Activated CD8-positive, alpha-beta memory T cell treated with anti-CD3 and anti-CD28 coated beads for 48 hours (primary cell): ENCODE results near the gene CCR7.
"Not testable (repeated sequence)": the region's sequence is repeated elsewhere in the genome, so short reads cannot be mapped to it uniquely, and the experiment has no call there.

Source experiments
- DNase-seq, 3 experiments: peaks; one replicate each; pipeline ENCODE4 v3.0.0-alpha.2; 2020; ENCODE audit warnings: low read depth in 2 of 3, low spot score in 2 of 3

CCR7 gene

GRCh38 chr17:40597556-40598300 lies 32.5 kb upstream of the CCR7 start:
- DNase-seq, result no peak

GRCh38 chr17:40597156-40597555 lies 31.9 kb upstream of the CCR7 start:
- DNase-seq, result no peak

- DNase-seq, result no peak
Measured at GRCh38 chr17:40596261-40596919, 31.1 kb upstream of the CCR7 start.

- DNase-seq, result no peak
Measured at GRCh38 chr17:40590742-40591141, 25.5 kb upstream of the CCR7 start.

GRCh38 chr17:40588552-40588951 lies 23.3 kb upstream of the CCR7 start:
- no peak for DNase-seq

GRCh38 chr17:40586264-40586663 lies 21.0 kb upstream of the CCR7 start:
- not testable (repeated sequence) for DNase-seq

GRCh38 chr17:40584950-40585349 lies 19.7 kb upstream of the CCR7 start:
- DNase-seq, result not testable (repeated sequence)

GRCh38 chr17:40582328-40582901 lies 17.1 kb upstream of the CCR7 start:
- no peak for DNase-seq

GRCh38 chr17:40580140-40580539 lies 14.9 kb upstream of the CCR7 start:
- no peak for DNase-seq

- no peak for DNase-seq
Measured at GRCh38 chr17:40579471-40579870, 14.2 kb upstream of the CCR7 start.

- DNase-seq, result no peak
Measured at GRCh38 chr17:40577611-40578065, 12.4 kb upstream of the CCR7 start.

GRCh38 chr17:40576113-40576740 lies 11.0 kb upstream of the CCR7 start:
- no peak for DNase-seq

- no peak for DNase-seq
Measured at GRCh38 chr17:40574292-40574691, 9.0 kb upstream of the CCR7 start.

- not testable (repeated sequence) for DNase-seq
Measured at GRCh38 chr17:40572245-40572993, 7.1 kb upstream of the CCR7 start.

- no peak for DNase-seq
Measured at GRCh38 chr17:40568074-40568836, 3.0 kb upstream of the CCR7 start.

GRCh38 chr17:40567377-40567776 lies 2.1 kb upstream of the CCR7 start:
- no peak for DNase-seq

GRCh38 chr17:40565769-40566409 lies 617 bp upstream of the CCR7 start:
- DNase-seq, result no peak

- DNase-seq, result no peak
Measured at GRCh38 chr17:40564195-40564882, 933 bp downstream of the CCR7 start.
